SK-N-SH (cell line): ENCODE results near the gene TMEM198. TPM values are rescaled to one million over a fixed set of nuclear protein-coding genes. Genes with fewer than 3 reads are reported as not detected.

Experiments used
- CTCF ChIA-PET: fragments of 300-600, 350-600 bp; formaldehyde crosslinking; extraction: SDS; loops from one replicate; lab custom pipeline; 2021; lab: Yijun Ruan, JAX
- POLR2A ChIA-PET: fragments of 350-600 bp; sonication (Branson Sonifier 250); formaldehyde crosslinking; extraction: SDS; loops from one replicate; lab custom pipeline; 2020; ENCODE audit warnings: antibody characterized with exemption, inconsistent platforms; lab: Yijun Ruan, JAX
- DNase-seq: peaks from one replicate; pipeline ENCODE4 v3.0.0; 2012
- H2AFZ ChIP-seq: fragments of 200-600 bp; sonication (generic); 2 replicates; pipeline ENCODE4 v1.8.1; 2016; ENCODE audit warnings: antibody characterized with exemption, mild to moderate bottlenecking, low read depth
- H3F3A ChIP-seq: fragments of 200-600 bp; sonication (generic); replicated peaks from 2 replicates; pipeline ENCODE3; 2016; ENCODE audit warnings: antibody characterized with exemption, mild to moderate bottlenecking; ENCODE audit not compliant: insufficient read depth
- H3K27ac ChIP-seq, 2 experiments: fragments of 200-500 bp in 1 of 2; fragments of 200-600 bp in 1 of 2; sonication (Bioruptor generic) in 1 of 2; sonication (generic), shearing (Covaris generic) in 1 of 2; 2 replicates each; pipeline versions ENCODE4 v1.5.1 to v1.6.1; 2014 to 2016; ENCODE audit warnings: low read depth in 2 of 2, inconsistent platforms in 1 of 2, low read length in 1 of 2, mild to moderate bottlenecking in 1 of 2, mixed read lengths in 1 of 2
- H3K27me3 ChIP-seq: fragments of 200-600 bp; sonication (generic), shearing (Covaris generic); 2 replicates; pipeline ENCODE4 v1.6.1; 2016; ENCODE audit warnings: mixed run types; ENCODE audit not compliant: insufficient read depth
- H3K36me3 ChIP-seq, 2 experiments: fragments of 200-500 bp in 1 of 2; fragments of 200-600 bp in 1 of 2; sonication (Bioruptor generic) in 1 of 2; sonication (generic) in 1 of 2; replicated peaks in 1 of 2; 2 replicates each; pipeline versions ENCODE3 to v1.5.1; 2014 to 2016; ENCODE audit warnings: low read length in 1 of 2, mild to moderate bottlenecking in 1 of 2; ENCODE audit not compliant: insufficient read depth in 2 of 2, control insufficient read depth in 1 of 2
- H3K4me1 ChIP-seq, 2 experiments: fragments of 200-500 bp in 1 of 2; fragments of 200-600 bp in 1 of 2; sonication (Bioruptor generic) in 1 of 2; sonication (generic), shearing (Covaris generic) in 1 of 2; 2 replicates each; pipeline versions ENCODE4 v1.5.1 to v1.6.1; 2014 to 2016; ENCODE audit warnings: low read depth in 1 of 2, low read length in 1 of 2, mixed run types in 1 of 2; ENCODE audit not compliant: insufficient read depth in 2 of 2, control insufficient read depth in 1 of 2
- H3K4me2 ChIP-seq: fragments of 200-600 bp; sonication (generic), shearing (Covaris generic); 2 replicates; pipeline ENCODE4 v1.6.1; 2017; ENCODE audit warnings: mixed run types
- H3K4me3 ChIP-seq, 2 experiments: fragments of 200-500 bp in 1 of 2; fragments of 200-600 bp in 1 of 2; sonication (Bioruptor generic) in 1 of 2; sonication (generic), shearing (Covaris generic) in 1 of 2; 2 replicates each; pipeline versions ENCODE4 v1.5.1 to v1.8.1; 2014 to 2016; ENCODE audit warnings: low read depth in 2 of 2, inconsistent platforms in 1 of 2, low read length in 1 of 2, mild to moderate bottlenecking in 1 of 2, mixed read lengths in 1 of 2, moderate library complexity in 1 of 2
- H3K79me2 ChIP-seq: fragments of 200-600 bp; sonication (generic); 2 replicates; pipeline ENCODE4 v1.8.1; 2017; ENCODE audit warnings: mild to moderate bottlenecking; ENCODE audit not compliant: insufficient read depth
- H3K9ac ChIP-seq: fragments of 200-600 bp; sonication (generic); 2 replicates; pipeline ENCODE4 v1.6.1; 2017; ENCODE audit warnings: mixed run types
- H3K9me2 ChIP-seq: fragments of 200-600 bp; sonication (generic); 2 replicates; pipeline ENCODE4 v1.6.1; 2017; ENCODE audit warnings: mixed run types
- H3K9me3 ChIP-seq: fragments of 200-600 bp; sonication (generic); 2 replicates; pipeline ENCODE4 v1.6.1; 2017; ENCODE audit warnings: mixed run types, mild to moderate bottlenecking, moderate library complexity
- H4K20me1 ChIP-seq: fragments of 200-600 bp; sonication (generic); 2 replicates; pipeline ENCODE4 v1.6.1; 2017; ENCODE audit warnings: mild to moderate bottlenecking, mixed run types; ENCODE audit not compliant: insufficient read depth
- EZH2phosphoT487 ChIP-seq: fragments of 200-600 bp; sonication (generic); IDR thresholded peaks from 2 replicates; pipeline ENCODE4 v1.6.1; 2017; ENCODE audit warnings: low read depth, mixed run types, mild to moderate bottlenecking, antibody characterized with exemption, moderate library complexity, borderline replicate concordance
- FOSL2 ChIP-seq: IDR thresholded peaks from 2 replicates; pipeline ENCODE4 v1.4.0; 2012; ENCODE audit warnings: low read depth, mild to moderate bottlenecking, moderate library complexity, borderline replicate concordance
- FOXM1 ChIP-seq: IDR thresholded peaks from 2 replicates; pipeline ENCODE4 v1.4.0; 2012; ENCODE audit warnings: low read depth, mild to moderate bottlenecking
- GABPA ChIP-seq: IDR thresholded peaks from 2 replicates; pipeline ENCODE4 v1.4.0; 2012; ENCODE audit warnings: low read depth, mild to moderate bottlenecking
- GATA2 ChIP-seq: sonication (generic); formaldehyde crosslinking; IDR thresholded peaks from 2 replicates; pipeline ENCODE4 v1.5.0; 2020; ENCODE audit warnings: mild to moderate bottlenecking, missing genetic modification reagents
- JUND ChIP-seq: IDR thresholded peaks from 2 replicates; pipeline ENCODE4 v1.4.0; 2012
- MXI1 ChIP-seq: IDR thresholded peaks from 2 replicates; pipeline ENCODE4 v1.6.1; 2012; ENCODE audit warnings: mild to moderate bottlenecking, low read depth, low read length, improper control_type of control experiment
- NFIC ChIP-seq: IDR thresholded peaks from 2 replicates; pipeline ENCODE4 v1.4.0; 2012; ENCODE audit warnings: borderline replicate concordance
- NRF1 ChIP-seq: IDR thresholded peaks from 2 replicates; pipeline ENCODE4 v1.6.1; 2012; ENCODE audit warnings: low read depth, mild to moderate bottlenecking, low read length
- POLR2AphosphoS5 ChIP-seq: IDR thresholded peaks from 2 replicates; pipeline ENCODE4 v1.6.1; 2012; ENCODE audit warnings: low read depth, low read length
- RFX5 ChIP-seq: IDR thresholded peaks from 2 replicates; pipeline ENCODE4 v1.6.1; 2012; ENCODE audit warnings: mild to moderate bottlenecking, improper control_type of control experiment, low read length
- RXRA ChIP-seq: IDR thresholded peaks from 2 replicates; pipeline ENCODE4 v1.4.0; 2012; ENCODE audit warnings: low read depth, mild to moderate bottlenecking, borderline replicate concordance
- SIN3A ChIP-seq: IDR thresholded peaks from 2 replicates; pipeline ENCODE4 v1.6.1; 2012; ENCODE audit warnings: low read depth, mild to moderate bottlenecking, low read length, moderate library complexity, borderline replicate concordance
- TCF12 ChIP-seq: IDR thresholded peaks from 2 replicates; pipeline ENCODE4 v1.4.0; 2012
- WGBS: methylation state at CpG from one replicate; pipeline ENCODE4 v1.1.6; 2017; ENCODE audit warnings: low lambda C conversion rate; 5-methylcytosine and 5-hydroxymethylcytosine counted together
- polyA plus RNA-seq, 3 experiments: library from polyadenylated mRNA; depleted of rRNA; stranded (reverse); fragments of >200 nt; gene quantifications; 2 replicates each; pipeline ENCODE4 v1.2.3, GENCODE V29; 2012
- TF ChIP-seq, protein P1 (sequence below): fragments of 150-350 bp; IDR thresholded peaks from 2 replicates; pipeline ENCODE4 v1.6.1; 2016; ENCODE audit warnings: mild to moderate bottlenecking, low read depth, low read length
- TF ChIP-seq, protein P2 (sequence below): fragments of 200-600 bp; sonication (generic); IDR thresholded peaks from 2 replicates; pipeline ENCODE4 v1.6.1; 2017; ENCODE audit warnings: antibody characterized with exemption, mild to moderate bottlenecking, moderate library complexity
- TF ChIP-seq, protein P3 (sequence below): IDR thresholded peaks from 2 replicates; pipeline ENCODE4; 2012
- TF ChIP-seq, protein P4 (sequence below): IDR thresholded peaks from 2 replicates; pipeline ENCODE4 v1.6.1; 2012; ENCODE audit warnings: mild to moderate bottlenecking, low read depth, low read length, moderate library complexity
- TF ChIP-seq, protein P5 (sequence below): IDR thresholded peaks from 2 replicates; pipeline ENCODE4 v1.4.0; 2012; ENCODE audit warnings: low read depth, borderline replicate concordance
- TF ChIP-seq, protein P6 (sequence below): IDR thresholded peaks from 2 replicates; pipeline ENCODE4 v1.4.0; 2012; ENCODE audit warnings: low read depth, borderline replicate concordance

The TMEM198 gene
- polyA plus RNA-seq, 1 of the 3 experiments (the other 2 are of a cell fraction): 4.7 TPM

DNA sequence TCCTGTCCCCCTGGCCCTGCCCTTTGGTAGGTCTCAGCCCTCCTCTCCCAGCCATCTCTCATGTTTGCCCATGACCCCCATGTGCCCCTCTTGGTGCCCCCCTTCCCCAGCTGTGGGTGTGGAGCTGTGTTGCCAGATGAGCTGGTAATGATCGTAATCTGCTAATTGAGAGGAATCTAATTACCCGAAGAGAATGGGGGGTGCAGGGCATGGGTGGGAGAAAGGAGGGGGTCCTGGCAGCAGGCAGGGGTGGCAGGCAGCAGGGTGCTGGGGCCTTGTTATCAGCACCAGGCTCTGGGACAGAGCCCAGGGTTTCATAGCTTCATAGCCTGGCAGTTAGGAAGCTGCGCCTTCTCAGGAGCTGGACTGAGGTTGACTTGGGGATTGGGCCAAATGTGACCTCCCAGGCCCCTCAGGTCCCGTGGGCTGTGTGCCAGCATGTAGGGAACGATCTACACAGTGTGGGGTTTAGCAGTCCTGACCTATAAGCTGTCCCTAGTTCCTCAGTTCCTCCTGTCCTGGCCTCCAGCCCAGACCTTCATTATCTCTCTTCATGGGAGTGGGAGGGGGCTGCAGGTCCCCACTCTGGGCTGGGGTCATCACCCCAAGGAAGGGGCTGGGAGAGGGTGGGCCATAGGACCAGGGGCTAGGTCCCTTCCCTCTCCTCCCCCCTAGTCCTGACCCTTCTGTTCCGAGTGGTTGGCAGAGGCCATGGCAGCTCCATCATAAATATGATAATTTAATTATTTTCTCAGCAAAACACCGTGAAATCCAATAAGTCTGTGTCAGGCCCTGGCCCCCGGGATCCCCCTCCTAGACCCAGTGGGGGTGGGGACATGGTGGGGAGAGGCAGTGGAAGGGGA is 36.0 kb upstream of the TMEM198 start:
- Histone ChIP-seq H3K27ac (peak overlapping the region in 1 of 2 experiments; percentile 96; a peak in 2 of 4 replicates), H3K27me3 (no peaks in the 10 kb centered on the region; the same call in 1 of the 2 replicates), H3K4me3 (no peak overlapping the region; a peak in 1 of 4 replicates), H4K20me1 (no peaks in the 10 kb centered on the region), H3K4me1 (peaks cover 3 to 96% of the 10 kb centered on the region in 2 experiments; a peak in 2 of 4 replicates), H3K9me3 (no peaks in the 10 kb centered on the region), H3K4me2 (no peak overlapping the region), H3K9me2 (no peaks in the 10 kb centered on the region), H3K9ac (no peak overlapping the region), H3F3A (no peaks in the 10 kb centered on the region), H3K36me3 (peaks cover 6 to 20% of the 10 kb centered on the region in 2 experiments), H3K79me2 (no peaks in the 10 kb centered on the region), H2AFZ (no peak overlapping the region)
- DNase-seq: peak; percentile 84
- ChIA-PET CTCF (interaction anchor here (0.6 to 62.1 kb wide), 11 partner anchors 7 to 506 kb away, joined by 3 to 2824 read pairs (median 5); partner anchors contain the start of genes ASIC4, CHPF, GMPPA and TMEM198), POLR2A (interaction anchor here (0.5 to 13.5 kb wide), 16 partner anchors 10 to 1108 kb away, joined by 3 to 210 read pairs (median 6); partner anchors contain the start of genes CHPF, GMPPA, OBSL1 and TMEM198)
- WGBS: 28% methylated on average over 6 of the region's 8 CpGs
- TF ChIP-seq JUND (no peak), GATA2 (CRISPR knock-in tag) (peak; percentile 100), RXRA (no peak), GABPA (no peak), FOSL2 (no peak), NFIC (no peak), RFX5 (no peak), NRF1 (no peak), EZH2phosphoT487 (no peak), MXI1 (peak; percentile 21; the same call in 1 of the 2 replicates), TCF12 (peak; percentile 10; the same call in 1 of the 2 replicates), SIN3A (no peak), FOXM1 (no peak), POLR2AphosphoS5 (0 out of 2 replicates have a peak, but pooled peaks have one; percentile 18)
- TF ChIP-seq, protein P1, sequence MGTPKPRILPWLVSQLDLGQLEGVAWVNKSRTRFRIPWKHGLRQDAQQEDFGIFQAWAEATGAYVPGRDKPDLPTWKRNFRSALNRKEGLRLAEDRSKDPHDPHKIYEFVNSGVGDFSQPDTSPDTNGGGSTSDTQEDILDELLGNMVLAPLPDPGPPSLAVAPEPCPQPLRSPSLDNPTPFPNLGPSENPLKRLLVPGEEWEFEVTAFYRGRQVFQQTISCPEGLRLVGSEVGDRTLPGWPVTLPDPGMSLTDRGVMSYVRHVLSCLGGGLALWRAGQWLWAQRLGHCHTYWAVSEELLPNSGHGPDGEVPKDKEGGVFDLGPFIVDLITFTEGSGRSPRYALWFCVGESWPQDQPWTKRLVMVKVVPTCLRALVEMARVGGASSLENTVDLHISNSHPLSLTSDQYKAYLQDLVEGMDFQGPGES: no peak
- TF ChIP-seq, protein P2, sequence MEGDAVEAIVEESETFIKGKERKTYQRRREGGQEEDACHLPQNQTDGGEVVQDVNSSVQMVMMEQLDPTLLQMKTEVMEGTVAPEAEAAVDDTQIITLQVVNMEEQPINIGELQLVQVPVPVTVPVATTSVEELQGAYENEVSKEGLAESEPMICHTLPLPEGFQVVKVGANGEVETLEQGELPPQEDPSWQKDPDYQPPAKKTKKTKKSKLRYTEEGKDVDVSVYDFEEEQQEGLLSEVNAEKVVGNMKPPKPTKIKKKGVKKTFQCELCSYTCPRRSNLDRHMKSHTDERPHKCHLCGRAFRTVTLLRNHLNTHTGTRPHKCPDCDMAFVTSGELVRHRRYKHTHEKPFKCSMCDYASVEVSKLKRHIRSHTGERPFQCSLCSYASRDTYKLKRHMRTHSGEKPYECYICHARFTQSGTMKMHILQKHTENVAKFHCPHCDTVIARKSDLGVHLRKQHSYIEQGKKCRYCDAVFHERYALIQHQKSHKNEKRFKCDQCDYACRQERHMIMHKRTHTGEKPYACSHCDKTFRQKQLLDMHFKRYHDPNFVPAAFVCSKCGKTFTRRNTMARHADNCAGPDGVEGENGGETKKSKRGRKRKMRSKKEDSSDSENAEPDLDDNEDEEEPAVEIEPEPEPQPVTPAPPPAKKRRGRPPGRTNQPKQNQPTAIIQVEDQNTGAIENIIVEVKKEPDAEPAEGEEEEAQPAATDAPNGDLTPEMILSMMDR: no peak
- TF ChIP-seq, protein P3, sequence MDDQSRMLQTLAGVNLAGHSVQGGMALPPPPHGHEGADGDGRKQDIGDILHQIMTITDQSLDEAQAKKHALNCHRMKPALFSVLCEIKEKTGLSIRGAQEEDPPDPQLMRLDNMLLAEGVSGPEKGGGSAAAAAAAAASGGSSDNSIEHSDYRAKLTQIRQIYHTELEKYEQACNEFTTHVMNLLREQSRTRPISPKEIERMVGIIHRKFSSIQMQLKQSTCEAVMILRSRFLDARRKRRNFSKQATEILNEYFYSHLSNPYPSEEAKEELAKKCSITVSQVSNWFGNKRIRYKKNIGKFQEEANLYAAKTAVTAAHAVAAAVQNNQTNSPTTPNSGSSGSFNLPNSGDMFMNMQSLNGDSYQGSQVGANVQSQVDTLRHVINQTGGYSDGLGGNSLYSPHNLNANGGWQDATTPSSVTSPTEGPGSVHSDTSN: no peak
- TF ChIP-seq, protein P4, sequence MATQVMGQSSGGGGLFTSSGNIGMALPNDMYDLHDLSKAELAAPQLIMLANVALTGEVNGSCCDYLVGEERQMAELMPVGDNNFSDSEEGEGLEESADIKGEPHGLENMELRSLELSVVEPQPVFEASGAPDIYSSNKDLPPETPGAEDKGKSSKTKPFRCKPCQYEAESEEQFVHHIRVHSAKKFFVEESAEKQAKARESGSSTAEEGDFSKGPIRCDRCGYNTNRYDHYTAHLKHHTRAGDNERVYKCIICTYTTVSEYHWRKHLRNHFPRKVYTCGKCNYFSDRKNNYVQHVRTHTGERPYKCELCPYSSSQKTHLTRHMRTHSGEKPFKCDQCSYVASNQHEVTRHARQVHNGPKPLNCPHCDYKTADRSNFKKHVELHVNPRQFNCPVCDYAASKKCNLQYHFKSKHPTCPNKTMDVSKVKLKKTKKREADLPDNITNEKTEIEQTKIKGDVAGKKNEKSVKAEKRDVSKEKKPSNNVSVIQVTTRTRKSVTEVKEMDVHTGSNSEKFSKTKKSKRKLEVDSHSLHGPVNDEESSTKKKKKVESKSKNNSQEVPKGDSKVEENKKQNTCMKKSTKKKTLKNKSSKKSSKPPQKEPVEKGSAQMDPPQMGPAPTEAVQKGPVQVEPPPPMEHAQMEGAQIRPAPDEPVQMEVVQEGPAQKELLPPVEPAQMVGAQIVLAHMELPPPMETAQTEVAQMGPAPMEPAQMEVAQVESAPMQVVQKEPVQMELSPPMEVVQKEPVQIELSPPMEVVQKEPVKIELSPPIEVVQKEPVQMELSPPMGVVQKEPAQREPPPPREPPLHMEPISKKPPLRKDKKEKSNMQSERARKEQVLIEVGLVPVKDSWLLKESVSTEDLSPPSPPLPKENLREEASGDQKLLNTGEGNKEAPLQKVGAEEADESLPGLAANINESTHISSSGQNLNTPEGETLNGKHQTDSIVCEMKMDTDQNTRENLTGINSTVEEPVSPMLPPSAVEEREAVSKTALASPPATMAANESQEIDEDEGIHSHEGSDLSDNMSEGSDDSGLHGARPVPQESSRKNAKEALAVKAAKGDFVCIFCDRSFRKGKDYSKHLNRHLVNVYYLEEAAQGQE: peak; percentile 89
- TF ChIP-seq, protein P5, sequence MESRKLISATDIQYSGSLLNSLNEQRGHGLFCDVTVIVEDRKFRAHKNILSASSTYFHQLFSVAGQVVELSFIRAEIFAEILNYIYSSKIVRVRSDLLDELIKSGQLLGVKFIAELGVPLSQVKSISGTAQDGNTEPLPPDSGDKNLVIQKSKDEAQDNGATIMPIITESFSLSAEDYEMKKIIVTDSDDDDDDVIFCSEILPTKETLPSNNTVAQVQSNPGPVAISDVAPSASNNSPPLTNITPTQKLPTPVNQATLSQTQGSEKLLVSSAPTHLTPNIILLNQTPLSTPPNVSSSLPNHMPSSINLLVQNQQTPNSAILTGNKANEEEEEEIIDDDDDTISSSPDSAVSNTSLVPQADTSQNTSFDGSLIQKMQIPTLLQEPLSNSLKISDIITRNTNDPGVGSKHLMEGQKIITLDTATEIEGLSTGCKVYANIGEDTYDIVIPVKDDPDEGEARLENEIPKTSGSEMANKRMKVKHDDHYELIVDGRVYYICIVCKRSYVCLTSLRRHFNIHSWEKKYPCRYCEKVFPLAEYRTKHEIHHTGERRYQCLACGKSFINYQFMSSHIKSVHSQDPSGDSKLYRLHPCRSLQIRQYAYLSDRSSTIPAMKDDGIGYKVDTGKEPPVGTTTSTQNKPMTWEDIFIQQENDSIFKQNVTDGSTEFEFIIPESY: no peak
- TF ChIP-seq, protein P6, sequence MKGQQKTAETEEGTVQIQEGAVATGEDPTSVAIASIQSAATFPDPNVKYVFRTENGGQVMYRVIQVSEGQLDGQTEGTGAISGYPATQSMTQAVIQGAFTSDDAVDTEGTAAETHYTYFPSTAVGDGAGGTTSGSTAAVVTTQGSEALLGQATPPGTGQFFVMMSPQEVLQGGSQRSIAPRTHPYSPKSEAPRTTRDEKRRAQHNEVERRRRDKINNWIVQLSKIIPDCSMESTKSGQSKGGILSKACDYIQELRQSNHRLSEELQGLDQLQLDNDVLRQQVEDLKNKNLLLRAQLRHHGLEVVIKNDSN: no peak
